HG02642 (cell line): ENCODE data around the gene GPR42.

Experiments
- ATAC-seq: cut with Tn5 transposase; IDR thresholded peaks from one replicate; pipeline ENCODE4 v1.9.1; 2021; ENCODE audit warnings: mild to moderate bottlenecking; ENCODE audit not compliant: unreplicated experiment, poor library complexity

The GPR42 gene

GRCh38 chr19:35417713-35418534 lies 47.1 kb downstream of the GPR42 start:
- no peak for ATAC-seq

- ATAC-seq: no peak
Measured at GRCh38 chr19:35419046-35419445, 48.2 kb downstream of the GPR42 start.

- ATAC-seq: no peak
Measured at GRCh38 chr19:35419805-35420204, 48.9 kb downstream of the GPR42 start.

GRCh38 chr19:35421362-35421761 lies 50.5 kb downstream of the GPR42 start:
- ATAC-seq: no peak
